IMR-90 (cell line): ENCODE data around the gene PRODH. TPM values are rescaled to one million over a fixed set of nuclear protein-coding genes. Genes with fewer than 3 reads are reported as not detected.

Experiments used
- ATAC-seq: fragments of 200-7000 bp; cut with Tn5 transposase; 2 replicates; pipeline ENCODE4 v1.9.1; 2020; ENCODE audit warnings: low read depth, mild to moderate bottlenecking, moderate library complexity
- BruUV-seq: library from RNA; stranded (reverse); fragments of 400-500 nt; replicated peaks from 2 replicates; lab custom pipeline; 2021; lab: Mats Ljungman, UMichigan
- CTCF ChIA-PET: fragments of 300-600 bp; formaldehyde crosslinking; extraction: SDS; loops from one replicate; lab custom pipeline; 2021; ENCODE audit warnings: antibody characterized with exemption; lab: Yijun Ruan, JAX
- POLR2A ChIA-PET: fragments of 300-600 bp; sonication (Branson Sonifier 250); formaldehyde crosslinking; loops from one replicate; lab custom pipeline; 2022; ENCODE audit warnings: antibody characterized with exemption; ENCODE audit not compliant: unreplicated experiment; lab: Charles Lee
- DNase-seq: peaks from one replicate; pipeline ENCODE4 v3.0.0; 2013
- H2AFZ ChIP-seq: replicated peaks from 2 replicates; pipeline ENCODE3; 2013; ENCODE audit warnings: low read length, mild to moderate bottlenecking; ENCODE audit not compliant: poor library complexity
- H2AK5ac ChIP-seq: 2 replicates; pipeline ENCODE4 v1.6.1; 2013; ENCODE audit warnings: low read depth, low read length, inconsistent platforms
- H2AK9ac ChIP-seq: replicated peaks from 2 replicates; pipeline ENCODE3; 2013; ENCODE audit warnings: mild to moderate bottlenecking, low read depth, low read length, moderate library complexity; ENCODE audit not compliant: poor library complexity
- H2BK120ac ChIP-seq: 2 replicates; pipeline ENCODE4 v1.6.1; 2013; ENCODE audit warnings: low read depth, low read length, inconsistent platforms
- H2BK15ac ChIP-seq: 3 replicates; pipeline ENCODE4 v1.6.1; 2013; ENCODE audit warnings: low read depth, low read length, inconsistent platforms
- H2BK20ac ChIP-seq: 2 replicates; pipeline ENCODE4 v1.6.1; 2013; ENCODE audit warnings: low read depth, mild to moderate bottlenecking, inconsistent platforms, low read length, moderate library complexity
- H2BK5ac ChIP-seq: 2 replicates; pipeline ENCODE4 v1.6.1; 2013; ENCODE audit warnings: mild to moderate bottlenecking, low read depth, low read length, inconsistent platforms; ENCODE audit not compliant: poor library complexity, severe bottlenecking
- H3K14ac ChIP-seq: replicated peaks from 2 replicates; pipeline ENCODE4 v1.6.1; 2013; ENCODE audit warnings: low read depth, low read length, inconsistent platforms
- H3K18ac ChIP-seq: 2 replicates; pipeline ENCODE4 v1.6.1; 2013; ENCODE audit warnings: low read depth, low read length, control low read depth
- H3K23ac ChIP-seq: 2 replicates; pipeline ENCODE4 v1.6.1; 2013; ENCODE audit warnings: low read depth, low read length, inconsistent platforms
- H3K27ac ChIP-seq: 2 replicates; pipeline ENCODE4 v1.5.1; 2013; ENCODE audit warnings: mild to moderate bottlenecking, control low read depth, low read length; ENCODE audit not compliant: insufficient read depth
- H3K27me3 ChIP-seq: 2 replicates; pipeline ENCODE4 v1.6.1; 2013; ENCODE audit warnings: low read length; ENCODE audit not compliant: control insufficient read depth, insufficient read depth
- H3K36me3 ChIP-seq: 2 replicates; pipeline ENCODE4 v1.6.1; 2013; ENCODE audit warnings: low read length, mixed read lengths; ENCODE audit not compliant: control insufficient read depth, insufficient read depth
- H3K4ac ChIP-seq: 2 replicates; pipeline ENCODE4 v1.6.1; 2013; ENCODE audit warnings: low read depth, low read length, inconsistent platforms
- H3K4me1 ChIP-seq: 2 replicates; pipeline ENCODE4 v1.6.1; 2013; ENCODE audit warnings: low read length, mixed read lengths; ENCODE audit not compliant: control insufficient read depth, insufficient read depth
- H3K4me2 ChIP-seq: 2 replicates; pipeline ENCODE4 v1.6.1; 2013; ENCODE audit warnings: low read depth, mild to moderate bottlenecking, control low read depth, low read length, moderate library complexity
- H3K4me3 ChIP-seq: 2 replicates; pipeline ENCODE4 v1.5.1; 2013; ENCODE audit warnings: low read depth, mild to moderate bottlenecking, control low read depth, low read length, moderate library complexity; ENCODE audit not compliant: insufficient read depth
- H3K56ac ChIP-seq: 2 replicates; pipeline ENCODE4 v1.6.1; 2013; ENCODE audit warnings: low read length, inconsistent platforms; ENCODE audit not compliant: insufficient read depth; ENCODE audit errors: extremely low read depth
- H3K79me1 ChIP-seq, 2 experiments: 2 replicates each; pipeline ENCODE4 v1.6.1; 2013; ENCODE audit warnings: low read length in 2 of 2, inconsistent platforms in 1 of 2, low read depth in 1 of 2
- H3K9ac ChIP-seq: 2 replicates; pipeline ENCODE4 v1.6.1; 2013; ENCODE audit warnings: low read depth, low read length, control low read depth
- H3K9me1 ChIP-seq: 2 replicates; pipeline ENCODE4 v1.6.1; 2013; ENCODE audit warnings: low read length, inconsistent platforms; ENCODE audit not compliant: insufficient read depth
- H3K9me3 ChIP-seq: 2 replicates; pipeline ENCODE4 v1.6.1; 2013; ENCODE audit warnings: low read length; ENCODE audit not compliant: control insufficient read depth, insufficient read depth
- H4K20me1 ChIP-seq: 2 replicates; pipeline ENCODE4 v1.6.1; 2013; ENCODE audit warnings: low read length, inconsistent platforms; ENCODE audit not compliant: insufficient read depth
- H4K5ac ChIP-seq: 2 replicates; pipeline ENCODE4 v1.6.1; 2013; ENCODE audit warnings: mild to moderate bottlenecking, low read depth, low read length, control low read depth
- H4K8ac ChIP-seq, 2 experiments: 2 replicates each; pipeline ENCODE4 v1.6.1; 2013; ENCODE audit warnings: low read depth in 2 of 2, low read length in 2 of 2, control low read depth in 1 of 2, inconsistent platforms in 1 of 2
- H4K91ac ChIP-seq: 2 replicates; pipeline ENCODE4 v1.6.1; 2013; ENCODE audit warnings: low read depth, low read length, inconsistent platforms; ENCODE audit not compliant: insufficient read depth
- MAZ ChIP-seq: IDR thresholded peaks from 2 replicates; pipeline ENCODE4 v1.6.1; 2012; ENCODE audit warnings: low read depth, mild to moderate bottlenecking, low read length, improper control_type of control experiment, moderate library complexity, borderline replicate concordance
- WGBS, 2 experiments: methylation state at CpG; one replicate each; pipeline versions ENCODE4 v1.1.5 to v1.1.7; 2013; ENCODE audit warnings: missing lambda C conversion rate in 2 of 2; ENCODE audit not compliant: insufficient read length in 1 of 2; ENCODE audit errors: extremely low coverage in 2 of 2; 5-methylcytosine and 5-hydroxymethylcytosine counted together
- dilution Hi-C: fragments of 300-500 bp; cut with HindIII; formaldehyde crosslinking; loops from one replicate; pipeline ENCODE4 v1.14.3; 2018; ENCODE audit warnings: low sequenced_read_pairs; ENCODE audit not compliant: unreplicated experiment
- in situ Hi-C: fragments of 300-500 bp; cut with MboI; formaldehyde crosslinking; loops from 3 replicates; pipeline ENCODE4 v1.14.3; 2019; ENCODE audit warnings: low sequenced_read_pairs, inconsistent platforms, mixed read lengths
- intact Hi-C: fragments of 100-400 bp; cut with micrococcal nuclease; formaldehyde crosslinking; loops from 2 replicates; pipeline ENCODE4 v1.10.0; 2022
- polyA plus RNA-seq, 3 experiments: library from polyadenylated mRNA; depleted of rRNA; stranded (reverse); fragments of >200 nt; gene quantifications; 2 replicates each; pipeline ENCODE4 v1.2.3, GENCODE V29; 2012; ENCODE audit warnings: low replicate concordance in 1 of 3
- total RNA-seq: library from RNA; depleted of rRNA; stranded (reverse); fragments of >200 nt; gene quantifications from 2 replicates; pipeline ENCODE4 v1.2.3, GENCODE V29; 2012
- TF ChIP-seq, protein P1 (sequence below): conservative IDR thresholded peaks from 2 replicates; pipeline ENCODE4 v1.5.1; 2012; ENCODE audit warnings: mild to moderate bottlenecking, low read depth, low read length, improper control_type of control experiment

PRODH gene
- total and polyA plus RNA-seq, 2 of the 4 experiments (the other 2 are of a cell fraction) = 0.02 TPM; not detected in 1

DNA sequence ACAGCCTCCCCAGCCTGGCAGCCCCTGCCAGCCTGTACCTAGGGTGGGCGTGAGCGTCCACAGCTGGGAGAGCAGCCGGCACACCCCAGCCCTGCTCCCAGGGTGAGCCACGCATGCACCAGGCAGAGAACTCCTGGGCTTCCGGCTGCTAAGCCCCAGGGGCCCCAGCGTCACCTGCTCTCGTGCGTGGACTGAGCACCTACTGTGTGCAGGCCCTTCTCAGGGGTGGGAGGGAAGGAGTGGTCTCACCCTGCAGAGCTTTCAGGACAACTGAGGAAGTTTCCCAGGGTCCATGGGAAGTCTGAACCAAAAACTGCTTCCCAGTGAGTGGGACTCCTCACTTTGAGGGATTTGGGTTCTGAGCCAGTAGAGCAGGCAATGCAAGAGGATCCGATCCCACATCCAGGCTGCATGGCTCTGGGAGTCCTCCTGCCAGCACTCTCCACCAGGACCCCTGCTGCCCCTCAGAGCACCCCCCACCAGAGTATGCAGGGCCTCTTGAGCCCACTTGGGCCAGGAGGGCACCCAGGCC, 47.1 kb upstream of the PRODH start:
- Histone ChIP-seq H3K27ac (no peak overlapping the region), H3K9ac (no peak overlapping the region), H2BK120ac (no peak overlapping the region), H4K20me1 (no peaks in the 10 kb centered on the region), H3K4me2 (no peak overlapping the region), H3K14ac (no peak overlapping the region), H3K27me3 (peaks cover 2% of the 10 kb centered on the region; the same call in 1 of the 2 replicates), H2AK9ac (no peak overlapping the region), H2BK15ac (no peak overlapping the region), H3K18ac (no peak overlapping the region), H3K9me3 (peaks cover 7% of the 10 kb centered on the region), H4K91ac (no peak overlapping the region), H3K79me1 (no peaks in the 10 kb centered on the region), H4K8ac (no peak overlapping the region), H3K36me3 (no peaks in the 10 kb centered on the region), H3K4ac (no peak overlapping the region), H2BK20ac (no peak overlapping the region), H3K4me3 (no peak overlapping the region), H2AK5ac (no peak overlapping the region), H2AFZ (no peak overlapping the region), H2BK5ac (no peak overlapping the region), H3K4me1 (no peaks in the 10 kb centered on the region), H3K23ac (no peak overlapping the region), H4K5ac (no peak overlapping the region), H3K56ac (no peak overlapping the region), H3K9me1 (no peaks in the 10 kb centered on the region)
- in situ Hi-C loops = no loop called here
- TF ChIP-seq, protein P1, sequence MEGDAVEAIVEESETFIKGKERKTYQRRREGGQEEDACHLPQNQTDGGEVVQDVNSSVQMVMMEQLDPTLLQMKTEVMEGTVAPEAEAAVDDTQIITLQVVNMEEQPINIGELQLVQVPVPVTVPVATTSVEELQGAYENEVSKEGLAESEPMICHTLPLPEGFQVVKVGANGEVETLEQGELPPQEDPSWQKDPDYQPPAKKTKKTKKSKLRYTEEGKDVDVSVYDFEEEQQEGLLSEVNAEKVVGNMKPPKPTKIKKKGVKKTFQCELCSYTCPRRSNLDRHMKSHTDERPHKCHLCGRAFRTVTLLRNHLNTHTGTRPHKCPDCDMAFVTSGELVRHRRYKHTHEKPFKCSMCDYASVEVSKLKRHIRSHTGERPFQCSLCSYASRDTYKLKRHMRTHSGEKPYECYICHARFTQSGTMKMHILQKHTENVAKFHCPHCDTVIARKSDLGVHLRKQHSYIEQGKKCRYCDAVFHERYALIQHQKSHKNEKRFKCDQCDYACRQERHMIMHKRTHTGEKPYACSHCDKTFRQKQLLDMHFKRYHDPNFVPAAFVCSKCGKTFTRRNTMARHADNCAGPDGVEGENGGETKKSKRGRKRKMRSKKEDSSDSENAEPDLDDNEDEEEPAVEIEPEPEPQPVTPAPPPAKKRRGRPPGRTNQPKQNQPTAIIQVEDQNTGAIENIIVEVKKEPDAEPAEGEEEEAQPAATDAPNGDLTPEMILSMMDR = no peak
- no peak for TF ChIP-seq MAZ
- dilution Hi-C loops = no loop called here
- DNase-seq (no peak), ATAC-seq (no peak)
- BruUV-seq = no TSS peak
- CTCF ChIA-PET = no interaction called here
- intact Hi-C loops = no loop called here
- POLR2A ChIA-PET = no interaction called here
- WGBS, 2 experiments = no CpG with 5 or more reads among the region's 9 CpGs
